ENCODE measurements around the gene GNG12. TPM values are rescaled to one million over a fixed set of nuclear protein-coding genes. Genes with fewer than 3 reads are reported as not detected.
A peak's percentile ranks its signal among the peaks of the same experiment; 100 is the strongest.
"Not testable (repeated sequence)": the region's sequence is repeated elsewhere in the genome, so short reads cannot be mapped to it uniquely, and the experiment has no call there.

Gene GNG12
- total RNA-seq, 1 donor: 201 TPM

DNA sequence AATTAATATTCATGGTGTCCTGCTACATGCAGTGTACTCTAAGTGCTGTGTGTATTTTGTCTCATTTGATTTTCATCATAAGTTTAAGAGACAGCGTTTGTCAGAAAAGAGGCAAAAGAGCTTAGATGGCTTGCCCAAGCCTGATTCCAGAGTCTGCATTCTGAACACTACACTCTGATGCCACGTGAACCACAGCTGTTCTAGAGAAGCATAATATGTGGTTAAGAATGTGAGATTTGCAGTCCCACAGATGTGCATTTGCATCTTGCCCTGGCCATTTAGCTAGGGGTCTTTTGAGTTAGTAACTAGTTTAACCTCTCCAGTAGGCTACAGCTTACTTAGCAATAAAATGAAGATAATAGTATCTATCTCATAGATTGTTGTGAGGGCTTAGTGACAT lies 157.5 kb downstream of the GNG12 start:
- TF ChIP-seq, protein P1, sequence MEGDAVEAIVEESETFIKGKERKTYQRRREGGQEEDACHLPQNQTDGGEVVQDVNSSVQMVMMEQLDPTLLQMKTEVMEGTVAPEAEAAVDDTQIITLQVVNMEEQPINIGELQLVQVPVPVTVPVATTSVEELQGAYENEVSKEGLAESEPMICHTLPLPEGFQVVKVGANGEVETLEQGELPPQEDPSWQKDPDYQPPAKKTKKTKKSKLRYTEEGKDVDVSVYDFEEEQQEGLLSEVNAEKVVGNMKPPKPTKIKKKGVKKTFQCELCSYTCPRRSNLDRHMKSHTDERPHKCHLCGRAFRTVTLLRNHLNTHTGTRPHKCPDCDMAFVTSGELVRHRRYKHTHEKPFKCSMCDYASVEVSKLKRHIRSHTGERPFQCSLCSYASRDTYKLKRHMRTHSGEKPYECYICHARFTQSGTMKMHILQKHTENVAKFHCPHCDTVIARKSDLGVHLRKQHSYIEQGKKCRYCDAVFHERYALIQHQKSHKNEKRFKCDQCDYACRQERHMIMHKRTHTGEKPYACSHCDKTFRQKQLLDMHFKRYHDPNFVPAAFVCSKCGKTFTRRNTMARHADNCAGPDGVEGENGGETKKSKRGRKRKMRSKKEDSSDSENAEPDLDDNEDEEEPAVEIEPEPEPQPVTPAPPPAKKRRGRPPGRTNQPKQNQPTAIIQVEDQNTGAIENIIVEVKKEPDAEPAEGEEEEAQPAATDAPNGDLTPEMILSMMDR (IDR thresholded peaks at IDR 0.05; ENCODE audit: insufficient read depth, low read depth, low read length): no peak
- H3K4me3 ChIP-seq (ENCODE audit: low read depth, low read length): no peak overlapping the region
- peak; percentile 73 for DNase-seq (ENCODE audit: low read depth)

DNA sequence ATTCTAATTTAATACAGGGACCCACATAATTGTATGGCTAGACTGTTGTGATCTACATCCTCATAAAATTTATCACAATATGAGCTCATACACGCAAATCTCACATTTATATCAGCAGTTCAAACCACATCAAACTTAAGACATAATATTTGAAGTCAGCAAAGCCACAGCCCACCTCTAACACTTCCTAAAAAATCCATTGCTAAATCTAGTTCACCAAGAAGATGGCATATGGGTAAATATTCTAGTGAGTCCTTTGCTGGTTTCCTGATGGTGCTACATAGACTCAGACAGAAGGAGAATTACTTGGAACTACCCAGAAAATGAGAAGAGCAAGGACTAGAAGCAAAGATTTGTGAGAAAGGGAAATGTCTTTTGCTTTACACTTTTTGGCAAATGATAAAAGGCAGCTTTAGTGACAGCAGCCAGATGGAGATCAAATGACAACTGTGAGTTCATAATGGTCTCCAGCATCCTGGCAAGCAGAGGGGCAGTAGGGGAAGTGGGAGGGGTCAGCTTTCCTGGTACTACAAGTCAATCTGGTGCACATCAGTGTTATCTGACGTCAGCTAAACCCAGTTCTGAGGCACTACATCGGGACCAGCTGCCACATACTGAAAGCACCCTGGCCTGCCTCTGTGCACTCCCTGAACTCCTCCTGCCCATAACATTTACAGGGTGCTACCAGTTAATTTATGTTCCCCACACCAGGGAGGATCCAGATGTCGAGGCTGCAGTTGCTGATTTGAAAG lies 158.8 kb downstream of the GNG12 start:
- peak; percentile 87 for DNase-seq (ENCODE audit: low read depth)
- TF ChIP-seq, protein P1 (IDR thresholded peaks at IDR 0.05; ENCODE audit: insufficient read depth, low read depth, low read length): no peak
- no peak overlapping the region for H3K4me3 ChIP-seq (ENCODE audit: low read depth, low read length)

DNA sequence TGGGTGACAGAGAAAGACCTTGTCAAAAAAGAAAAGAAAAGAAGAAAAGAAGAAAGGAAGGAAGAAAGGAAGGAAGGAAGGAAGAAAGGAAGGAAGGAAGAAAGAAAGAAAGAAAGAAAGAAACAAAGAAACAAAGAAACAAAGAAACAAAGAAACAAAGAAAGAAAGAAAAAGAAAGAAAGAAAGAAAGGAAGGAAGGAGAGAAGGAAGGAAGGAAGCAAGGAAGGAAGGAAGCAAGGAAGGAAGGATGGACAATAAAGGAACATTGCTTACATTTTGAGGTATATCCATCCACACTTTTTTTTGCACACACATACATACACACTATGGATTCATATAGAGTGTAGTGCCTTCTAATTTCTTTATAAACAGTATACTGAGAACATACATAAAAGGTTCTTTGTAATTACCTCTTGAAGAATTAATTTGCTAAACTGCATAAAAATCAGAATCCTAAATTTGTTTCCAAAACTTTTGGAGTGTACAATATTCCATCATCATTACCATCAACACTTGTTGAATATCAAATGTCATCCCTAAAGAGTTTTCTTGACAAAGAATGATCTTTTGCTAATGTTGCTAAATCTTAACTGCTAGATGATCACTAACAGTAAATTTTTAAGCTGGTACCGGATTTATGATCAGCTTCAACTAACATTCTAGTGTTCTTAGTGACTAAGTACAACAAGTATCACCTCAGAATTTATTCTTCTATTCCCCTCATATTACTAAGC lies 159.6 kb downstream of the GNG12 start:
- DNase-seq (ENCODE audit: low read depth): no peak
- TF ChIP-seq, protein P1 (IDR thresholded peaks at IDR 0.05; ENCODE audit: insufficient read depth, low read depth, low read length): no peak
- no peak overlapping the region for H3K4me3 ChIP-seq (ENCODE audit: low read depth, low read length)

DNA sequence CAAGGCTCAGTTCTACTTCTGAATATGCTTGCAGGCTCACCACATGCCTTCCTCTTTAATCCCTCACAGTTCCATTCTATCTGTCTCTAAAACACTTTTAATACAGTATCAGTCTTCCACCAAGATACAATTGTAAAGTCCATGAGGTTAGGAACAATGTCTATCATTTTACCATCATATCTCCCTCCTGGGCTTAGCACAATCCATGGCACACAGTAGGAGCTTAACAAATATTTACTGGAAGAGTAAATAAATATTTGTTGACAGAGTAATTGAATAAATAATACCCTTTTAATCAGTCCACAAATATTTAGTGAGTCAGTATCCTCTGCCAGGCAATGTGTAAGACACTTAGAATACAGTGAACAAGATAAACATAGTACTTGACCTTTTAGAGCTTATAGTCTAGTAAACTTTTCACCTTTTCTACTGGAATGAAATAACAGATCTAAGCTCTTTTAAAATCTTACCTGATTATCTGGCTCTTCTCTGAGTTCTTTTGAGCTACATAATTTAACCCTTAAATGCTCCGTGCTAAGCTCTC lies 160.9 kb downstream of the GNG12 start:
- DNase-seq (ENCODE audit: low read depth): no peak
- H3K4me3 ChIP-seq (ENCODE audit: low read depth, low read length): no peak overlapping the region
- TF ChIP-seq, protein P1 (IDR thresholded peaks at IDR 0.05; ENCODE audit: insufficient read depth, low read depth, low read length): no peak

DNA sequence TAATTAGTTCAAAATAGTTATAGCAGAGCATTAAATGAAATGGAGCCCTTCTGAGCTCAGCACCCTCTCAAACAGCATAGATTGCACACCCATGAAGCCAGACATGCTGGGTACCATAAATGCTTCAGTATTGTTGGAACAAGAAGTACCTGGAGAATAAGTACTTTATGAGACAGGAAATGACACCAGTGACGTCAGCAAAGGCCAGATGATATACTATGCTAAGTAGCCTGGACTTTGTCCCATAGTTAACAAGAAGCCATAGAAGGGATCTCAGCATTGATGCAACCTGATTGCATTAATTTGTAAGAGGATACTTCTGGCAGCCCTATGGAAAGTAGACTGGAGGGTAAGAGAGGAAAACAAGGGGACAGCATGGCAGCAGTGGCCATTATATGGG lies 164.6 kb downstream of the GNG12 start:
- TF ChIP-seq, protein P1 (IDR thresholded peaks at IDR 0.05; ENCODE audit: insufficient read depth, low read depth, low read length): no peak
- H3K4me3 ChIP-seq (ENCODE audit: low read depth, low read length): no peak overlapping the region
- DNase-seq (ENCODE audit: low read depth): peak; percentile 72

DNA sequence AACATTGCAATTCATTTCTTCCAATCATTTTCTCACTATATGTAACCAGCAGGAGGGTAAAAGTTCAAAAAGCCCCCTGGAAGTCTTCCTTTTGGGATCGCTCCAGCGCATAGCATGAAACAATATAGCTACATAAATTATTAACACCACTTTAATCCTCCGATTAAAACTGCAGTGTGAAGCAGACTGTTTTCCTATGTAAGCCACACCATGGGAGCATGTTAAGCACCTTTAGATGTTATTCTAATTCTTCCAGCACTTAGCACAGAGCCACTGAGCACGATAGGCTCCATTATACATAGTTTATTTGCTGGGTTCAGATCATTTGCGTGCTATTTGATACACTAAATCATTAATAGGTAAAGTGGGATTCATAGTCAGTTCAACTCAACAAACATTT lies 166.6 kb downstream of the GNG12 start:
- TF ChIP-seq, protein P1 (IDR thresholded peaks at IDR 0.05; ENCODE audit: insufficient read depth, low read depth, low read length): no peak
- DNase-seq (ENCODE audit: low read depth): no peak
- H3K4me3 ChIP-seq (ENCODE audit: low read depth, low read length): no peak overlapping the region

DNA sequence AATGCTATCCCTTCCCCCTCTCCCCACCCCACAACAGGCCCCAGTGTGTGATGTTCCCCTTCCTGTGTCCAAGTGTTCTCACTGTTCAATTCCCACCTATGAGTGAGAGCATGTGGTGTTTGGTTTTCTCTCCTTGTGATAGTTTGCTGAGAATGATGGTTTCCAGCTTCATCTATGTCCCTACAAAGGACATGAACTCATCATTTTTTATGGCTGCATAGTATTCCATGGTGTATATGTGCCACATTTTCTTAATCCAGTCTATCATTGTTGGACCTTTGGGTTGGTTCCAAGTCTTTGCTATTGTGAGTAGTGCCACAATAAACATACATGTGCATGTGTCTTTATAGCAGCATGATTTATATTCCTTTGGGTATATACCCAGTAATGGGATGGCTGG lies 168.0 kb downstream of the GNG12 start:
- not testable (repeated sequence) for H3K4me3 ChIP-seq (ENCODE audit: low read depth, low read length); DNase-seq (ENCODE audit: low read depth)

Data from fibroblast of villous mesenchyme (primary cell).